ENCODE measurements around the gene RPS6KA3.
A peak's percentile ranks its signal among the peaks of the same experiment; 100 is the strongest.

RPS6KA3 gene

DNA sequence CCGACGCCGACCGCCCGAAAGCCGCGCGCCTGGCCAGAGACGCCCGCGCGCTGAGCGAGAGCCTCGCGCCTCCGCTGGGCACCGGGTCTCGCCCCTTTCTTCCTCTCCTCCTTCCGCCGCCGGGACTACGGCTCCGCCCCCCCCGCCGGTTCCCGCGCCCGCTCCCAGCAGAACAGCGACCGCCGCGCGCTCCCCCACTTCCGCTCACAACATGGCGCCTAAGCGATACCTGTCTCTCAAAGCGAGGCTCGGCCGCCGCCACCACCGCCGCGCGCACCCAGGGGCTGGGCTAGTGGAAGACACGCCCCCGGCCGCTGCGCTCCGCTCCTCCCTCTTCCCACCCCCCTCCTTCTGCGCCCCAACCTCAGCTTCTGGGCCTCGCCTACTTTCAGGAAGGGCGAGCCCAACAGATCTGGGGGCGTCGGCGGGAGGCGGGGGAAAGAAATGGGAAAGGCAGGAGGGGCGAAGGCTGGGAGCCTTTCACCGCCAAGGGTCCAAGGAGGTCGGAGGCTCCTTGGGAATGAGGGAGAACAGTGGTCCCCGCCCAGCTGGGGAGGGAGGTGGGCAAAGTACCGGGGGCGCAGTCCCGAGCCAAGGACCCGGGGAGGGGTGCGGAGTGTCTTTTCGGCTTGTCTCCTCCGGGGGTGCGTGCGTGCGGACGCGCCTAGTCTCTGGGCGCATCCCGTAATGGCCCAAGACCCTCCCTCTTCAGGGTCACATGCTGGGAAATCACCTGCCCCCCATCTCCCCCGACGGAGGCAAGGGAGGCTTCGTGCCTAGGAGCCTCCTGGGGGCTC is at the start of gene RPS6KA3:
TSS of gene RPS6KA3 (minus strand) at position 100 of the 797 bp plus-strand sequence. CDS start 277 bp downstream, outside the sequence.
- DNase-seq (ENCODE audit: low spot score): peak; percentile 81

DNA sequence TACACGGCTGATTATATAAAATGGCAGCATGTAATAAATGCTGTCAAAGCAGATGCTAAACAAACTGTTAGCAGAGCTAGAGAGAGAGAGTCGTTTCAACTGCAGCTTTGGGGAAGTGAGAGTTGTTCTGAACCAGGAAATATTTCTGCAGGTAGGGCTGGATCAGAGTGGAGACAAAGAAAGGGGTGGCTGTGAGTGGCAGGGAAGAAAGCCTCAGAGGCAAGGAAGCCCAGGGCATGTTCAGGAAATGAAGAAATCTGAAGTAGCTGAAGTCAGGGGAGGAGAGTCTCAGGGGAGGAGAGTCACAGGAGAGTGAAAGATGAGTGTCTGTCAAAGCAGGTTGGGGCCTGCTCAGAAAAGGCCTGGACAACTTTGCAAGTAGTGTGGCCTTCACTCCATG is 48.4 kb upstream of the RPS6KA3 start:
- no peak for DNase-seq (ENCODE audit: low spot score)

DNA sequence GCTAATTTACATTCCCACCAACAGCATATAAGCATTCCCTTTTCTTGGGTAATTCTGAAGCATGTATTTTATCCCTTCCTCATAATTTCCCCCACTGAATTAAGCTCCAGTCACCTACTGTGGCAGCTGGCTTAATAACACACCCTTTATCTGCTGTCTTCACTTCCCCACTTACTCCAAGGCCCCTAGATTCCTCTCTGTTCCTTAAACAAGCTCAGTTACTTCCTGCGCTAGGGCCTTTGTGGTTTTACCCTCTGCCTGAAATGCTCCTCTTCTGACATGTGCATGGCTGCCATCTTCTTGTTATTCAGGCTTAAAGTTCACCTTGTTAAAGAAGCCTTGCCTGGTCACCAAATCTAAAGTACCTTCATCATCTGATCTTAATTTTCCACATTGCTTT is 47.2 kb upstream of the RPS6KA3 start:
- no peak for DNase-seq (ENCODE audit: low spot score)

GRCh38 chrX:20312018-20312417 is 45.3 kb upstream of the RPS6KA3 start:
- no peak for DNase-seq (ENCODE audit: low spot score)

GRCh38 chrX:20311505-20311904 is 44.8 kb upstream of the RPS6KA3 start:
- DNase-seq (ENCODE audit: low spot score): no peak

DNA sequence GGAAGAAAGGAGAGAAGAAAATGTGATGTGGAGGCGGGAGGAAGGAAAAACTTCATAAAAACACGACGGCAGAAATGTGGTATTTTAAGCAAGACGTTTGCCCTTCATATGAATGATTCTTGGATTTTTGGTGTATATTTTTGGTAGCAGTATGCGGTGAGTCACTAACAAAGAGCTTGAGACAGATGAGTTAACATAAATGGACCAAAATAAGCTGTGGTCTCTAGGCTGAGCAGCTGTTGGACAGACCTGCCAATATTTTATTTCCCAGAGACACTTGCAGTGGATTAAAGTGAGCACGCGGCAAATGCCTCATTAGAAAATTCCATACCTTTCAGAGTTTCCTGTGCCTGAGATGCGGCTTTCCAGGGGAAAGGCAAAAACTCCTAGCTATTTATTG is 43.1 kb upstream of the RPS6KA3 start:
- peak; percentile 25 for DNase-seq (ENCODE audit: low spot score)

- DNase-seq (ENCODE audit: low spot score): no peak
Measured at GRCh38 chrX:20306668-20307067, 40.0 kb upstream of the RPS6KA3 start.

DNA sequence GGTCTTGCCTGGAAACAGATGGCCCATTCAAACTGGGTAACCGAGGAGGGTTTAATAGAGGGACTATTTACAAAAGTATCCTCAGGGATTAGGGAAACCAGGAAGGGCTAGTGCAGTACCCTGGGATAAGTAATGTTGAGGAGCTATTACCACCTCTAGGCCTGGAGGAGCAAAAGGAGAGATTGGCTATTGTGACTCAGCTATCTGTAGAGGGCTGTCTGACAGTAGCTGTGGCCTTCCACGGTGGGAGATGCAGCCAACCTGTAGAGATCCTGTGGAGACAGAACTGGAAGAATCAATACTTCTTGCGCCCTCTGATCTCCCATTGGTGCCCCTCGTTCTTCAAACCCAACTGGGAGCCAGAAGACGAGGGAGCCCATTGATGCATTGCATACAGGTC is 34.1 kb upstream of the RPS6KA3 start:
- DNase-seq (ENCODE audit: low spot score): no peak

- DNase-seq (ENCODE audit: low spot score): no peak
Measured at GRCh38 chrX:20294957-20295356, 28.2 kb upstream of the RPS6KA3 start.

DNA sequence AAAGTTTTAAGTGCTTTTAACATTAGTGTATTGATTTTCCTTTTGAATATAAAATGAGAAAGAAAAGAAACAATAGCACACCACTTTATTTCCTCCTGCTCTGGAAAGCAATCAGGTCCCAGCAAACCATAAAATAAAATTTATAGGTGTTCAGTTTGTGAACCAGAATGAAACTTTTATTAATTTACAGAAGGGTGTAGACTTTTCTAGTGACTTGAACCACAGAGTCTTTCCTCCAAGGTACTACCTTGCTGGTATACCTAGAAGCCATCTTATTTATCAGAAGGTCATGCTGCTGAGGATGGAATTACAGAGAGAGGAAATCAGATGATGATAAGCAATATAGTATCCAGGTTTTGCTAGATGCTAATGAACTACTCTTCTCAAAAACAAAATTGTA is 27.6 kb upstream of the RPS6KA3 start:
- no peak for DNase-seq (ENCODE audit: low spot score)

- no peak for DNase-seq (ENCODE audit: low spot score)
Measured at GRCh38 chrX:20285511-20285910, 18.8 kb upstream of the RPS6KA3 start.

- DNase-seq (ENCODE audit: low spot score): no peak
Measured at GRCh38 chrX:20284992-20285391, 18.3 kb upstream of the RPS6KA3 start.

DNA sequence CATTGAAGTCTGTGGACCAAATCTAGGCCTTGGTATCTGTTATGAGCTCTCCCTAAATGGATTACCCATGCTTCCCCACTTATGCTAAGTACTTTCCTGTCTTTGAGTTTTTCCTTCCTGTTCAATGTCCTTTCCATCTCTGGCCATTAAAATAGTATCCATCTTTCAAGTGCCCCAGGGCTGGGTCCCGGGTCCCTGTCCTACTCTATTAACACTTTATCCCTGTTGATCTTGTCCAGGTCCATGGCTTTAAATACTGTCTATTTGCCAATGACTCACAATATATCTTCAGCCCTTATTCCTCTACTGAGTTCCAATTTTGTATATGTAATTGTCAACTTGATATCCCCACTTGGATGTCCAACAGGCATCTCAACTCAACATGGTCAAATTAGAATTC is 17.7 kb upstream of the RPS6KA3 start:
- no peak for DNase-seq (ENCODE audit: low spot score)

DNA sequence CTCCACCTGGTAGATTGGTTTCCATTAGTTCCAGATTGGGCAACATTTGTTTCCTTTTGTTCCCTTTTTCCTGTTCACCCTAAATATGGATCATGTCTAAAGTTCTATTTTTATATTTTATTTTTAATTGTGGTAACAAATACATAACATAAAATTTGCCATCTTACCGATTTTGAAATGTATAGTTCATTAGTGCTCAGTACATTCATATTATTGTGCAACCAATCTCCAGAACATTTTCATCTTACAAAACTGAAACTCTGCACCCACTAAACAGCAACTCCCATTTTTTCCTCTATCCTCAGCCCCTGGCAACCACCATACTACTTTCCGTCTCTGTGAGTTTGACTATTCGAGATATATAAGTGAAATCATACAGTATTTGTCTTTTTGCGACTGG is 14.2 kb upstream of the RPS6KA3 start:
- DNase-seq (ENCODE audit: low spot score): no peak

DNA sequence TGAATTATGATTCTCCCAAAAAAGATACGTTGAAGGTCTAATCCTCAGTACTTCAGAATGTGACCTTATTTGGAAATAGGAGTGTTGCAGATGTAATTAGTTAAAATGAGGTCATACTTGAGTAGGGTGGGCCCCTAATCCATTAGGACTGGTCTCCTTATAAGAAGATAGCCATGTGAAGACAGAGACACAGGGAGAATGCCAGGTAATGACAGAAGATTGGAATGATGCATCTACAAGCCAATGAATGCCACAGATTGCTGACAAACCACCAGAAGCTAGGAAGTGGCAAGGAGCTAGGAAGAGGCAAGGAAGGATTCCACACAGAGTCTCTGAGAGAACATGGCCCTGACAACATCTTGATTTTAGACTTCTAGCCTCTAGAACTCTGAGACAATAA is 7.4 kb upstream of the RPS6KA3 start:
- DNase-seq (ENCODE audit: low spot score): no peak

- no peak for DNase-seq (ENCODE audit: low spot score)
Measured at GRCh38 chrX:20271730-20272129, 5.0 kb upstream of the RPS6KA3 start.

DNA sequence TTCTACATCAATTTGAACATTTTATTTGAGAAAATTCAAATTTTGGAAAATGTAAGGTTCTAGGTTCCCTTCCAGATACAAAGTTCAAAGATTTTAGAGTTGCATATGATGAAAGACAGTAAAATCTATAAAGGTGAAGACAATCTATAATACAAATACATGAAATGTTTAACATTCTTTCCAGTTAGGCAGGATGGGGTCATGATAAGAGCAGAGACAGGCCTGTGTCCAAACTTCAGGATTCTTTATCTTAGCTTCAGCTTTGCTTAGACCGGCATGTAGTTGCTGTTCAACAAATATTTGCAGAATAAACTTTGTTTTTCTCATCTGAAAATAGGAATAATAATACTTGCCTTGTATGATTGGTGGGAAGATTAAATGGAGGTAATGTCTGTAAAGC is 4.5 kb upstream of the RPS6KA3 start:
- no peak for DNase-seq (ENCODE audit: low spot score)

GRCh38 chrX:20270562-20270890 is 3.8 kb upstream of the RPS6KA3 start:
- no peak for DNase-seq (ENCODE audit: low spot score)

- no peak for DNase-seq (ENCODE audit: low spot score)
Measured at GRCh38 chrX:20269848-20270561, 3.3 kb upstream of the RPS6KA3 start.

DNA sequence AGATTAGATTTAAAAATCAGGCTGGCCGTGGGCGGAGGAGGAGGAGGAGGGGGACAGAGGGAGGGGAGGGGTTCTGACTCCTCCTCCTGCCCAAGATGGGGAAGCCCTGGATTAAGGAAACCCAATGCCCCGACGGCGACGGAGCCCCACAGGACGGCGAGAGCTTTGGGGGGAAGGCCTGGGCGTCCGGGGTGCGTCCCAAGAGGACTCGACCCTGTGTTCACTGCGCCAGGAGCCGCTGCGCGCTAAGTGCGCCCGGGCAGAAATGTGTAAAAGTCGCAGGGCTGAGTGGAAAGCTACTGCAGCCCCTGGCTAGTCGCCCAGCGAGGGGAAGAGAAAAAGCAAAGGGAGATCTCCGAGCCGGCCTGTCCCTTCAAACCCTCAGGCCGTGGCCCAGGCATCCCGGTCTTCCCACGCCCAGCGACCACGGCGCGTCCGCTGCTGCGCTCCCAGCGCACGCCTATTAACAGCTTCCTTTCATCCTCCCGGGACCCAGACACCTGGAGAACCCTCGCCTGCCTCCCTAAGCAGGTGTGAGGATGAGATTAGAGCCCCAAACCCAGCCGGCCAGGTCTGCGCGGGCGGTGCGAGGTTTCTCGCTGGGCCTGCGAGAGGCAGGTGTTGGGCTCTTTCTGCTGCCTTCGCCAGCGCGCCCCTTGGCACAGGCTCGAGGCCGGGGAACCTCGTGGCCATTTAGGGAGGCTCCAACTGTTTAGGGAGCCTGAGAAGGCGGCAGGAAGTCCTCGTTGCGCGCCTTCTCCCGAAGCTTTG is 1.4 kb upstream of the RPS6KA3 start:
- DNase-seq (ENCODE audit: low spot score): peak; percentile 10

- DNase-seq (ENCODE audit: low spot score): no peak
Measured at GRCh38 chrX:20267607-20267930, 860 bp upstream of the RPS6KA3 start.

- DNase-seq (ENCODE audit: low spot score): no peak
Measured at GRCh38 chrX:20265726-20266681, 705 bp downstream of the RPS6KA3 start.

All from AG08395 (cell line).